AG09319 (cell line): Measurements from ENCODE around the gene PRKRA.
A peak's percentile ranks its signal among the peaks of the same experiment; 100 is the strongest.

Experiments
- DNase-seq: peaks from one replicate; pipeline ENCODE4 v3.0.0-alpha.2; 2010; ENCODE audit warnings: low read depth; ENCODE audit errors: extremely low read depth
- CTCF ChIP-seq: IDR thresholded peaks from 2 replicates; pipeline ENCODE4 v1.5.1; 2011; ENCODE audit warnings: low read depth, mild to moderate bottlenecking, inconsistent platforms, low read length, moderate library complexity

Gene PRKRA

GRCh38 chr2:178482437-178482836 lies 31.5 kb upstream of the PRKRA start:
- no peak for TF ChIP-seq CTCF
- no peak for DNase-seq

GRCh38 chr2:178480227-178481181 lies 29.5 kb upstream of the PRKRA start, which contains the start of gene PLEKHA3:
TSS of gene PLEKHA3 (plus strand) at chr2:178480457. CDS start at chr2:178480870, 413 bp downstream.
- DNase-seq: peak; percentile 90
- TF ChIP-seq CTCF: no peak

- no peak for DNase-seq
- TF ChIP-seq CTCF: no peak
Observed at GRCh38 chr2:178479758-178480226, 28.8 kb upstream of the PRKRA start.

- DNase-seq: no peak
- TF ChIP-seq CTCF: no peak
Observed at GRCh38 chr2:178479275-178479616, 28.3 kb upstream of the PRKRA start.

- peak; percentile 58 for TF ChIP-seq CTCF
- DNase-seq: peak; percentile 41
Observed at GRCh38 chr2:178478439-178479274, 27.7 kb upstream of the PRKRA start, which contains the start of gene FKBP7. TSS of gene FKBP7 (minus strand) at chr2:178478600. CDS start at chr2:178478499, 101 bp downstream.

- no peak for TF ChIP-seq CTCF
- no peak for DNase-seq
Observed at GRCh38 chr2:178478130-178478438, 27.1 kb upstream of the PRKRA start.
